Activated CD4-positive, alpha-beta T cell treated with anti-CD3 and anti-CD28 coated beads, Interleukin-2, Interleukin-6, amounts not matched to agents 100 ng/mL and 50 ng/mL, durations not matched to agents 16 hours and 8 hours (primary cell): ENCODE results near the gene CD63.

Experiments used
- DNase-seq: peaks from one replicate; pipeline ENCODE4 v3.0.0-alpha.2; 2020

The CD63 gene

GRCh38 chr12:55684761-55685370, 43.9 kb downstream of the CD63 start:
- no peak for DNase-seq

- DNase-seq: no peak
These were observed 45.1 kb downstream of the CD63 start for GRCh38 chr12:55683676-55684075.

DNA sequence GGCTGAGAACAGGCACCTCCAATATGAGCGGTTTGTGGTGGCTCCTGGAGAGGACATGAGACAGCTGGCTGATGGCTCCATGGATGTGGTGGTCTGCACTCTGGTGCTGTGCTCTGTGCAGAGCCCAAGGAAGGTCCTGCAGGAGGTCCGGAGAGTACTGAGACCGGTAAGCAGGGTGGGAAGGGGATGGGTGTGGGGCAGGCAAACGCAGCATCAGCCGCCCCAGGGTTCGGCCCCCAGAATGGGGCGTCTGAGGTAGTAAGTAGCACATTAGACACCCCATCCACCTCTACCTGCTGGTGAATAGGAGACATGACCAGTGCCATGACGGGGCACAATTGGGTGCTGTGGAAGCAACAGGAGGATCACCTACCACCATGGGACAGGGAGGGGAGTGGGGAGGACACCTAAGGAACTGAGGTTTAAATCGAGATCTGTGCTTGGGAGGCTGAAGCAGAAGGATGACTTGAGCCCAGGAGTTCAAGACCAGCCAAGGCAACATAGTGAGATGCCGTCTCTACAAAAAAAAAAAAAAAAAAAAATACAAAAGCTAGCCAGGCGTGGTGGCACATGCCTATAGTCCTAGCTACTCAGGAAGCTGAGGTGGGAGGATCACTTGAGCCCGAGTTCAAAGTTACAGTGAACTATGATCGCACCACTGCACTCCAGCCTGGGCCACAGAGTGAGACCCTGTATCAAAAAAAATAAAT, 46.6 kb downstream of the CD63 start:
- DNase-seq: no peak

GRCh38 chr12:55681142-55682077, 47.4 kb downstream of the CD63 start:
- DNase-seq: peak; percentile 11

GRCh38 chr12:55679691-55680090, 49.1 kb downstream of the CD63 start:
- no peak for DNase-seq

DNA sequence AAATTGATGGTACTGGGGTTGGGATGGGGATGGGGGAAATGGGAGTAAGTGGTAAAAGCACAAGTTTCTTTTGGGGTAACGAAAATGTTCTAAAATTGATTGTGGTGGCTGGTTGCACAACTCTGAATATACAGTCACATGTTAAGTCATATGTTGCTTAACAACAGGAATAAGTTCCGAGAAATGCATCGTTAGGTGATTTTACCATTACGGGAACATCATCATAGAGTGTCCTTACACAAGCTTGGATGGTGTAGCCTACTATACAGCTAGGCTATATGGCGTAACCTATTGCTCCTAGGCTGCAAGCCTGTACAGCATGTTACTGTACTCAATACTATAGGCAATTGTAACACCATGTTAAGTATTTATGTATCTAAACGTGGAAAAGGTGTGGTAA, 52.1 kb downstream of the CD63 start:
- no peak for DNase-seq

- no peak for DNase-seq
These were observed 53.1 kb downstream of the CD63 start for GRCh38 chr12:55675666-55676065.
